Measurements from ENCODE around the gene FAHD2A.
"Not testable (repeated sequence)": the region's sequence is repeated elsewhere in the genome, so short reads cannot be mapped to it uniquely, and the experiment has no call there.

Gene FAHD2A

GRCh38 chr2:95402370-95403203 lies at the start of gene FAHD2A:
TSS of gene FAHD2A (plus strand) at chr2:95402708. CDS start at chr2:95405559, 2,851 bp downstream.
- DNase-seq, result peak; percentile 78 to 86

GRCh38 chr2:95353055-95353575 lies 49.4 kb upstream of the FAHD2A start:
- DNase-seq, result no peak

GRCh38 chr2:95353613-95354468 lies 48.7 kb upstream of the FAHD2A start:
- no peak for DNase-seq

- no peak for DNase-seq
These were observed 48.0 kb upstream of the FAHD2A start for GRCh38 chr2:95354469-95354901.

GRCh38 chr2:95354925-95355324 lies 47.6 kb upstream of the FAHD2A start:
- no peak for DNase-seq

GRCh38 chr2:95355486-95355885 lies 47.0 kb upstream of the FAHD2A start:
- DNase-seq, result not testable (repeated sequence)

- DNase-seq, result no peak
These were observed 45.4 kb upstream of the FAHD2A start for GRCh38 chr2:95356821-95357700.

GRCh38 chr2:95357717-95358280 lies 44.7 kb upstream of the FAHD2A start:
- DNase-seq, result no peak

- no peak for DNase-seq
These were observed 43.5 kb upstream of the FAHD2A start for GRCh38 chr2:95359031-95359430.

GRCh38 chr2:95359501-95359930 lies 43.0 kb upstream of the FAHD2A start:
- no peak for DNase-seq

GRCh38 chr2:95361216-95361980 lies 41.1 kb upstream of the FAHD2A start:
- no peak for DNase-seq

GRCh38 chr2:95362486-95362885 lies 40.0 kb upstream of the FAHD2A start:
- DNase-seq, result no peak

GRCh38 chr2:95366514-95366913 lies 36.0 kb upstream of the FAHD2A start:
- no peak for DNase-seq

- no peak for DNase-seq
These were observed 30.2 kb upstream of the FAHD2A start for GRCh38 chr2:95372216-95372829.

- DNase-seq, result no peak
These were observed 29.7 kb upstream of the FAHD2A start for GRCh38 chr2:95372845-95373244.

GRCh38 chr2:95374029-95374428 lies 28.5 kb upstream of the FAHD2A start:
- DNase-seq, result no peak

- no peak for DNase-seq
These were observed 28.0 kb upstream of the FAHD2A start for GRCh38 chr2:95374451-95374920.

GRCh38 chr2:95374921-95375471 lies 27.5 kb upstream of the FAHD2A start:
- no peak for DNase-seq

GRCh38 chr2:95375532-95376150 lies 26.9 kb upstream of the FAHD2A start:
- DNase-seq, result no peak

Measured in NCI-H524 (cell line).